Ovary (tissue), 3 donors: ENCODE measurements around the gene ABTB2.

Experiments used
- CTCF ChIP-seq, 3 donors: fragments of 450-650 bp in 2 of 3; fragments of 200-600 bp in 1 of 3; IDR thresholded peaks; one replicate each; pipeline versions ENCODE4 v1.5.1 to v1.8.0; 2016 to 2022; ENCODE audit warnings: antibody characterized with exemption in 3 of 3, mild to moderate bottlenecking in 1 of 3
- EP300 ChIP-seq: sonication (generic); formaldehyde crosslinking; IDR thresholded peaks from one replicate; pipeline ENCODE4 v1.6.1; 2017; ENCODE audit warnings: antibody characterized with exemption
- POLR2A ChIP-seq: fragments of 450-650 bp; IDR thresholded peaks from one replicate; pipeline ENCODE4 v1.6.1; 2017; ENCODE audit warnings: antibody characterized with exemption, mild to moderate bottlenecking, moderate library complexity
- donor health status: DM: no; HTN: no; CAD: no.

DNA sequence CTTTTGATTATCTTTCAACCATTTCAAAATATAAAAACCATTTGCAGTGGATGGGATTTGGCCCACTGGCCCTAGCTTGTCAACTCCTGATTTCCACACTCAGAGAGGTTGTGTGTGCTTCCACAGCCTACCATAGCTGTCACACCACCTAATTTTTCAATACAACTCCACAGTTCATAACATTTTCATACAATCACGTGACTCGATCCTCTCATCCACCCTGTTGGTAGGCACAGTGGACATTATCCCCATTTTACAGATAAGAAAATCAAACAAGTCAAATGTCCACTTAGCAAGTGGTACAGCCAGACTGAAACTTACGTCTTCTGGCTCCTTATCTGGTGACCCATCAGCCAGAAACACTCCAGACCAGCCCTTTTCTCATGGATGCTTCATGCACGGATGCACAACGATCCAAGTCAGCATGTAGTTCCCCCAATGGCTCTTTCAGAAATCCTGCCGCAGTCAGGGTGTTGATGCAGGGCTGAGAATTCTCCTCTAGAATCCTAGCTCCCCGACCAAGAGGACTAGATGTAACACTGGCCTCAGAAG lies 88.0 kb downstream of the ABTB2 start:
- TF ChIP-seq CTCF (IDR thresholded peaks at IDR 0.05) (no peak), POLR2A (no peak), EP300 (no peak)
